OCI-LY1 (cell line): ENCODE data around the gene HS1BP3.

Experiments used
- EZH2 ChIP-seq: fragments of 200-600 bp; sonication (generic), shearing (Covaris generic); IDR thresholded peaks from 2 replicates; pipeline ENCODE4 v1.8.0; 2017; ENCODE audit warnings: borderline replicate concordance, mixed run types, mild to moderate bottlenecking, antibody characterized with exemption, low read length, moderate library complexity, mixed read lengths
- TF ChIP-seq, protein P1 (sequence below): fragments of 200-600 bp; sonication (generic), shearing (Covaris generic); IDR thresholded peaks from 2 replicates; pipeline ENCODE4 v1.5.1; 2017; ENCODE audit warnings: mild to moderate bottlenecking, antibody characterized with exemption, low read length, moderate library complexity, mixed read lengths

DNA sequence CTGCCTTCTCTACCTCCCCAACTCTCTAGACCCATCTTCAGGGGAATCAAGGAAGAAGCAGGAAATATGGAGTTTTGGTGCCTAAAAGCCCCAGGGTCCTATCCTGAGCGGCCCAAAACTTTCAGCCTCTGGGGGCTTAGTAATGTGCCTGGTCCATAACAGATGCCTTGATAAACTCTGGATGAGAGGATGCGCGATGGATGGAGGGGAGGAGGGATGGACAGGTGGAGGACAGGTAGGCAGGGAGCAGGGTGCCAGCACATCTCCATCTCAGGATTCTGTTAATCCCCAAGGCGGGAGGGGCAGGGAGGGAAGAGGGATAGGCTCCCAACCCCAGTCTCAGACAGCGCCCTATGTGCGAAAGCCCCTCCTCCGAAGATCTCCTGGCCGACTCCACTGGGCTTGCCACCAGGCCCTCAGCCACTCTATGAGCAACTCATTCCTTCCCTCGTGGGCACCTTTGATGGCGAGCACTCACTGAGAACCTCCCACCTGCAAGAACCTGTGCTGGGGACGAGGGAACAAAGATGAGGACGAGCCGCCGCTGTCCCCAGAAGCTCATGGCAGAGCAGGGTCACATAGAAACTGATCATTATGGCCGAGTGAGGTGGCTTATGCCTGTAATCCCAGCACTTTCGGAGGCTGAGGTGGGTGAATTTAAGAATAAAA, 23.1 kb downstream of the HS1BP3 start:
- TF ChIP-seq, protein P1, sequence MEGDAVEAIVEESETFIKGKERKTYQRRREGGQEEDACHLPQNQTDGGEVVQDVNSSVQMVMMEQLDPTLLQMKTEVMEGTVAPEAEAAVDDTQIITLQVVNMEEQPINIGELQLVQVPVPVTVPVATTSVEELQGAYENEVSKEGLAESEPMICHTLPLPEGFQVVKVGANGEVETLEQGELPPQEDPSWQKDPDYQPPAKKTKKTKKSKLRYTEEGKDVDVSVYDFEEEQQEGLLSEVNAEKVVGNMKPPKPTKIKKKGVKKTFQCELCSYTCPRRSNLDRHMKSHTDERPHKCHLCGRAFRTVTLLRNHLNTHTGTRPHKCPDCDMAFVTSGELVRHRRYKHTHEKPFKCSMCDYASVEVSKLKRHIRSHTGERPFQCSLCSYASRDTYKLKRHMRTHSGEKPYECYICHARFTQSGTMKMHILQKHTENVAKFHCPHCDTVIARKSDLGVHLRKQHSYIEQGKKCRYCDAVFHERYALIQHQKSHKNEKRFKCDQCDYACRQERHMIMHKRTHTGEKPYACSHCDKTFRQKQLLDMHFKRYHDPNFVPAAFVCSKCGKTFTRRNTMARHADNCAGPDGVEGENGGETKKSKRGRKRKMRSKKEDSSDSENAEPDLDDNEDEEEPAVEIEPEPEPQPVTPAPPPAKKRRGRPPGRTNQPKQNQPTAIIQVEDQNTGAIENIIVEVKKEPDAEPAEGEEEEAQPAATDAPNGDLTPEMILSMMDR = no peak
- TF ChIP-seq EZH2 = no peak
